ENCODE data around the gene GALNT18.

- no peak for TF ChIP-seq CTCF (IDR thresholded peaks at IDR 0.05)
- TF ChIP-seq POLR2A (IDR thresholded peaks at IDR 0.05): no peak
Observed at GRCh38 chr11:11359611-11360010, 262.2 kb downstream of the GALNT18 start.

Data from body of pancreas (tissue), 4 donors.